Kidney epithelial cell (primary cell): Measurements from ENCODE around the gene AEN. TPM values are rescaled to one million over a fixed set of nuclear protein-coding genes. Genes with fewer than 3 reads are reported as not detected.
"Not testable (repeated sequence)": the region's sequence is repeated elsewhere in the genome, so short reads cannot be mapped to it uniquely, and the experiment has no call there.

Source experiments
- DNase-seq: peaks from one replicate; pipeline ENCODE4 v3.0.0-alpha.2; 2010; ENCODE audit warnings: low read depth
- H3K27me3 ChIP-seq: 2 replicates; pipeline ENCODE4 v1.6.0; 2011; ENCODE audit warnings: low read length; ENCODE audit not compliant: control insufficient read depth, insufficient read depth
- H3K36me3 ChIP-seq: 2 replicates; pipeline ENCODE4 v1.5.1; 2011; ENCODE audit warnings: low read length; ENCODE audit not compliant: control insufficient read depth, insufficient read depth
- H3K4me3 ChIP-seq: 2 replicates; pipeline ENCODE4 v1.5.1; 2011; ENCODE audit warnings: low read depth, mild to moderate bottlenecking, control low read depth, low read length
- CTCF ChIP-seq: IDR thresholded peaks from 2 replicates; pipeline ENCODE4 v1.5.1; 2011; ENCODE audit warnings: mild to moderate bottlenecking, moderate library complexity, low read length, control low read depth, inconsistent platforms; ENCODE audit not compliant: insufficient read depth, poor library complexity, severe bottlenecking
- total RNA-seq: library from RNA; depleted of rRNA; stranded (reverse); fragments of >200 nt; gene quantifications from 2 replicates; pipeline ENCODE4 v1.2.3, GENCODE V29; 2015

The AEN gene
- total RNA-seq, 1 donor from 2014 or later: 78.7 TPM

GRCh38 chr15:88630798-88631463 lies 9.8 kb downstream of the AEN start:
- Histone ChIP-seq H3K27me3 (no peaks in the 10 kb centered on the region), H3K4me3 (no peak overlapping the region), H3K36me3 (peaks cover 10% of the 10 kb centered on the region)
- DNase-seq: no peak
- TF ChIP-seq CTCF: no peak

GRCh38 chr15:88631464-88632028 lies 10.4 kb downstream of the AEN start:
- Histone ChIP-seq H3K36me3 (peaks cover 10% of the 10 kb centered on the region), H3K4me3 (no peak overlapping the region), H3K27me3 (no peaks in the 10 kb centered on the region)
- no peak for DNase-seq
- no peak for TF ChIP-seq CTCF

GRCh38 chr15:88632797-88633196 lies 11.7 kb downstream of the AEN start:
- H3K27me3 ChIP-seq, DNase-seq, H3K36me3 ChIP-seq, H3K4me3 ChIP-seq: not testable (repeated sequence)

- TF ChIP-seq CTCF: no peak
- Histone ChIP-seq H3K36me3 (peaks cover 2% of the 10 kb centered on the region), H3K27me3 (no peaks in the 10 kb centered on the region), H3K4me3 (no peak overlapping the region)
- no peak for DNase-seq
Observed at GRCh38 chr15:88634449-88634848, 13.3 kb downstream of the AEN start.

GRCh38 chr15:88635318-88635717 lies 14.2 kb downstream of the AEN start:
- H3K36me3 ChIP-seq: peaks cover 1% of the 10 kb centered on the region
- no peak overlapping the region for H3K4me3 ChIP-seq
- DNase-seq: no peak
- no peaks in the 10 kb centered on the region for H3K27me3 ChIP-seq
- TF ChIP-seq CTCF: no peak

GRCh38 chr15:88636050-88636449 lies 14.9 kb downstream of the AEN start:
- no peak overlapping the region for H3K4me3 ChIP-seq
- no peak for DNase-seq
- H3K36me3 ChIP-seq: no peaks in the 10 kb centered on the region
- no peaks in the 10 kb centered on the region for H3K27me3 ChIP-seq
- no peak for TF ChIP-seq CTCF
